Measurements from ENCODE around the gene AANAT. TPM values are rescaled to one million over a fixed set of nuclear protein-coding genes. Genes with fewer than 3 reads are reported as not detected.

The AANAT gene
- total and polyA plus RNA-seq, 2 donors: 0.14 TPM; not detected in 1

GRCh38 chr17:76479515-76480060, 12.2 kb downstream of the AANAT start:
- H3K4me1 ChIP-seq (ENCODE audit: control insufficient read depth in 2 of 2, insufficient read depth in 2 of 2, low read length in 2 of 2): peaks cover 7 to 15% of the 10 kb centered on the region in 2 donors
- H3K4me3 ChIP-seq (ENCODE audit: low read length in 2 of 2): no peak overlapping the region
- 90% methylated on average over 14 of the region's 14 CpGs for WGBS
- peaks cover 0 to 3% of the 10 kb centered on the region in 2 donors for H3K9me3 ChIP-seq (ENCODE audit: control insufficient read depth in 2 of 2, insufficient read depth in 1 of 2, low read length in 1 of 2)
- peaks cover 0 to 2% of the 10 kb centered on the region in 2 donors for H3K36me3 ChIP-seq (ENCODE audit: control insufficient read depth in 2 of 2, insufficient read depth in 2 of 2, low read length in 1 of 2)
- no peaks in the 10 kb centered on the region for H3K27me3 ChIP-seq (ENCODE audit: control insufficient read depth in 2 of 2, insufficient read depth in 1 of 2, low read length in 1 of 2)
- no peak overlapping the region for H3K27ac ChIP-seq (ENCODE audit: low read depth in 1 of 2, low read length in 1 of 2)
- no peak for DNase-seq (ENCODE audit: low read depth in 6 of 9, low spot score in 9 of 9)

- H3K27me3 ChIP-seq (ENCODE audit: control insufficient read depth in 2 of 2, insufficient read depth in 1 of 2, low read length in 1 of 2): no peaks in the 10 kb centered on the region
- DNase-seq (ENCODE audit: low read depth in 6 of 9, low spot score in 9 of 9): peak in 5 of 9 donors; percentile 55 to 82 (median 60)
- H3K9me3 ChIP-seq (ENCODE audit: control insufficient read depth in 2 of 2, insufficient read depth in 1 of 2, low read length in 1 of 2): no peaks in the 10 kb centered on the region
- peaks cover 0 to 2% of the 10 kb centered on the region in 2 donors for H3K36me3 ChIP-seq (ENCODE audit: control insufficient read depth in 2 of 2, insufficient read depth in 2 of 2, low read length in 1 of 2)
- 18% methylated on average over 15 of the region's 15 CpGs for WGBS
- H3K4me1 ChIP-seq (ENCODE audit: control insufficient read depth in 2 of 2, insufficient read depth in 2 of 2, low read length in 2 of 2): peaks cover 7 to 15% of the 10 kb centered on the region in 2 donors
- no peak overlapping the region for H3K4me3 ChIP-seq (ENCODE audit: low read length in 2 of 2)
- peak overlapping the region; percentile 47 to 53 for H3K27ac ChIP-seq (ENCODE audit: low read depth in 1 of 2, low read length in 1 of 2)
These were observed 13.2 kb downstream of the AANAT start for GRCh38 chr17:76480632-76481031.

- peaks cover 7 to 15% of the 10 kb centered on the region in 2 donors for H3K4me1 ChIP-seq (ENCODE audit: control insufficient read depth in 2 of 2, insufficient read depth in 2 of 2, low read length in 2 of 2)
- H3K4me3 ChIP-seq (ENCODE audit: low read length in 2 of 2): no peak overlapping the region
- no peaks in the 10 kb centered on the region for H3K9me3 ChIP-seq (ENCODE audit: control insufficient read depth in 2 of 2, insufficient read depth in 1 of 2, low read length in 1 of 2)
- H3K36me3 ChIP-seq (ENCODE audit: control insufficient read depth in 2 of 2, insufficient read depth in 2 of 2, low read length in 1 of 2): peaks cover 0 to 2% of the 10 kb centered on the region in 2 donors
- 65% methylated on average over 21 of the region's 21 CpGs for WGBS
- H3K27me3 ChIP-seq (ENCODE audit: control insufficient read depth in 2 of 2, insufficient read depth in 1 of 2, low read length in 1 of 2): no peaks in the 10 kb centered on the region
- peak in 2 of 9 donors; percentile 30 to 47 for DNase-seq (ENCODE audit: low read depth in 6 of 9, low spot score in 9 of 9)
- H3K27ac ChIP-seq (ENCODE audit: low read depth in 1 of 2, low read length in 1 of 2): peak overlapping the region; percentile 47 to 53
These were observed 13.8 kb downstream of the AANAT start for GRCh38 chr17:76481071-76481655.

- Histone ChIP-seq H3K27ac (ENCODE audit: low read depth in 1 of 2, low read length in 1 of 2) (no peak overlapping the region), H3K9me3 (ENCODE audit: control insufficient read depth in 2 of 2, insufficient read depth in 1 of 2, low read length in 1 of 2) (no peaks in the 10 kb centered on the region), H3K4me1 (ENCODE audit: control insufficient read depth in 2 of 2, insufficient read depth in 2 of 2, low read length in 2 of 2) (peaks cover 7 to 15% of the 10 kb centered on the region in 2 donors), H3K36me3 (ENCODE audit: control insufficient read depth in 2 of 2, insufficient read depth in 2 of 2, low read length in 1 of 2) (no peaks in the 10 kb centered on the region), H3K27me3 (ENCODE audit: control insufficient read depth in 2 of 2, insufficient read depth in 1 of 2, low read length in 1 of 2) (no peaks in the 10 kb centered on the region), H3K4me3 (ENCODE audit: low read length in 2 of 2) (no peak overlapping the region)
- 97% methylated on average over 11 of the region's 11 CpGs for WGBS
- DNase-seq (ENCODE audit: low read depth in 6 of 9, low spot score in 9 of 9): no peak
These were observed 16.9 kb downstream of the AANAT start for GRCh38 chr17:76484228-76484725.

- peaks cover 7 to 14% of the 10 kb centered on the region in 2 donors for H3K4me1 ChIP-seq (ENCODE audit: control insufficient read depth in 2 of 2, insufficient read depth in 2 of 2, low read length in 2 of 2)
- H3K27ac ChIP-seq (ENCODE audit: low read depth in 1 of 2, low read length in 1 of 2): no peak overlapping the region
- H3K36me3 ChIP-seq (ENCODE audit: control insufficient read depth in 2 of 2, insufficient read depth in 2 of 2, low read length in 1 of 2): no peaks in the 10 kb centered on the region
- H3K27me3 ChIP-seq (ENCODE audit: control insufficient read depth in 2 of 2, insufficient read depth in 1 of 2, low read length in 1 of 2): no peaks in the 10 kb centered on the region
- no peak overlapping the region for H3K4me3 ChIP-seq (ENCODE audit: low read length in 2 of 2)
- H3K9me3 ChIP-seq (ENCODE audit: control insufficient read depth in 2 of 2, insufficient read depth in 1 of 2, low read length in 1 of 2): no peaks in the 10 kb centered on the region
- DNase-seq (ENCODE audit: low read depth in 6 of 9, low spot score in 9 of 9): no peak
- WGBS: 56% methylated on average over 11 of the region's 11 CpGs
These were observed 18.2 kb downstream of the AANAT start for GRCh38 chr17:76485569-76485968.

- Histone ChIP-seq H3K4me3 (ENCODE audit: low read length in 2 of 2) (no peak overlapping the region), H3K9me3 (ENCODE audit: control insufficient read depth in 2 of 2, insufficient read depth in 1 of 2, low read length in 1 of 2) (no peaks in the 10 kb centered on the region), H3K36me3 (ENCODE audit: control insufficient read depth in 2 of 2, insufficient read depth in 2 of 2, low read length in 1 of 2) (no peaks in the 10 kb centered on the region), H3K27ac (ENCODE audit: low read depth in 1 of 2, low read length in 1 of 2) (no peak overlapping the region), H3K4me1 (ENCODE audit: control insufficient read depth in 2 of 2, insufficient read depth in 2 of 2, low read length in 2 of 2) (peaks cover 15 to 22% of the 10 kb centered on the region in 2 donors), H3K27me3 (ENCODE audit: control insufficient read depth in 2 of 2, insufficient read depth in 1 of 2, low read length in 1 of 2) (no peaks in the 10 kb centered on the region)
- 97% methylated on average over 22 of the region's 22 CpGs for WGBS
- no peak for DNase-seq (ENCODE audit: low read depth in 6 of 9, low spot score in 9 of 9)
These were observed 20.2 kb downstream of the AANAT start for GRCh38 chr17:76487451-76488192.

- H3K9me3 ChIP-seq (ENCODE audit: control insufficient read depth in 2 of 2, insufficient read depth in 1 of 2, low read length in 1 of 2): no peaks in the 10 kb centered on the region
- WGBS: 91% methylated on average over 10 of the region's 10 CpGs
- peaks cover 30 to 39% of the 10 kb centered on the region in 2 donors for H3K4me1 ChIP-seq (ENCODE audit: control insufficient read depth in 2 of 2, insufficient read depth in 2 of 2, low read length in 2 of 2)
- DNase-seq (ENCODE audit: low read depth in 6 of 9, low spot score in 9 of 9): no peak
- H3K36me3 ChIP-seq (ENCODE audit: control insufficient read depth in 2 of 2, insufficient read depth in 2 of 2, low read length in 1 of 2): no peaks in the 10 kb centered on the region
- H3K27ac ChIP-seq (ENCODE audit: low read depth in 1 of 2, low read length in 1 of 2): no peak overlapping the region
- H3K27me3 ChIP-seq (ENCODE audit: control insufficient read depth in 2 of 2, insufficient read depth in 1 of 2, low read length in 1 of 2): no peaks in the 10 kb centered on the region
- H3K4me3 ChIP-seq (ENCODE audit: low read length in 2 of 2): no peak overlapping the region
These were observed 22.8 kb downstream of the AANAT start for GRCh38 chr17:76490112-76490710.

GRCh38 chr17:76491271-76492122, 24.1 kb downstream of the AANAT start:
- no peaks in the 10 kb centered on the region for H3K36me3 ChIP-seq (ENCODE audit: control insufficient read depth in 2 of 2, insufficient read depth in 2 of 2, low read length in 1 of 2)
- H3K27ac ChIP-seq (ENCODE audit: low read depth in 1 of 2, low read length in 1 of 2): peak overlapping the region; percentile 69 to 70
- no peaks in the 10 kb centered on the region for H3K9me3 ChIP-seq (ENCODE audit: control insufficient read depth in 2 of 2, insufficient read depth in 1 of 2, low read length in 1 of 2)
- DNase-seq (ENCODE audit: low read depth in 6 of 9, low spot score in 9 of 9): peak in 2 of 9 donors; percentile 39 to 59
- 47% methylated on average over 17 of the region's 17 CpGs for WGBS
- H3K4me3 ChIP-seq (ENCODE audit: low read length in 2 of 2): no peak overlapping the region
- H3K27me3 ChIP-seq (ENCODE audit: control insufficient read depth in 2 of 2, insufficient read depth in 1 of 2, low read length in 1 of 2): no peaks in the 10 kb centered on the region
- H3K4me1 ChIP-seq (ENCODE audit: control insufficient read depth in 2 of 2, insufficient read depth in 2 of 2, low read length in 2 of 2): peaks cover 30 to 39% of the 10 kb centered on the region in 2 donors
